ENCODE measurements around the gene SSR2.
"Not testable (repeated sequence)": the region's sequence is repeated elsewhere in the genome, so short reads cannot be mapped to it uniquely, and the experiment has no call there.

The SSR2 gene

GRCh38 chr1:155996166-155996565 is 24.6 kb downstream of the SSR2 start:
- DNase-seq (ENCODE audit: low read depth), result no peak
- no peak overlapping the region for H3K4me3 ChIP-seq (ENCODE audit: low read length)
- no peak for TF ChIP-seq CTCF (conservative IDR thresholded peaks at IDR 0.05; ENCODE audit: low read depth, low read length)

- no peak overlapping the region for H3K4me3 ChIP-seq (ENCODE audit: low read length)
- TF ChIP-seq CTCF (conservative IDR thresholded peaks at IDR 0.05; ENCODE audit: low read depth, low read length), result no peak
- no peak for DNase-seq (ENCODE audit: low read depth)
These were observed 27.2 kb downstream of the SSR2 start for GRCh38 chr1:155993595-155993994.

GRCh38 chr1:155990005-155990739 is 30.6 kb downstream of the SSR2 start:
- DNase-seq (ENCODE audit: low read depth), result no peak
- TF ChIP-seq CTCF (conservative IDR thresholded peaks at IDR 0.05; ENCODE audit: low read depth, low read length), result no peak
- no peak overlapping the region for H3K4me3 ChIP-seq (ENCODE audit: low read length)

- TF ChIP-seq CTCF (conservative IDR thresholded peaks at IDR 0.05; ENCODE audit: low read depth, low read length), result peak; percentile 100
- no peak for DNase-seq (ENCODE audit: low read depth)
- H3K4me3 ChIP-seq (ENCODE audit: low read length), result no peak overlapping the region
These were observed 31.3 kb downstream of the SSR2 start for GRCh38 chr1:155989242-155990004.

- not testable (repeated sequence) for DNase-seq (ENCODE audit: low read depth)
These were observed 35.7 kb downstream of the SSR2 start for GRCh38 chr1:155984903-155985645.

GRCh38 chr1:155984341-155984740 is 36.4 kb downstream of the SSR2 start:
- no peak for TF ChIP-seq CTCF (conservative IDR thresholded peaks at IDR 0.05; ENCODE audit: low read depth, low read length)
- no peak overlapping the region for H3K4me3 ChIP-seq (ENCODE audit: low read length)
- no peak for DNase-seq (ENCODE audit: low read depth)

More at GRCh38 chr1:155984903-155985645, 35.7 kb downstream of the SSR2 start:
- not testable (repeated sequence) for H3K4me3 ChIP-seq (ENCODE audit: low read length)
